SJCRH30 (cell line): ENCODE measurements around the gene SYNE2. TPM values are rescaled to one million over a fixed set of nuclear protein-coding genes. Genes with fewer than 3 reads are reported as not detected.

Experiments
- DNase-seq, 2 experiments: peaks; one replicate each; pipeline ENCODE4 v3.0.0-alpha.2; 2015 to 2020
- H3K27ac ChIP-seq: fragments of 250-450 bp; sonication (Bioruptor Pico); 2 replicates; pipeline ENCODE4 v1.5.1; 2020; ENCODE audit warnings: mild to moderate bottlenecking, moderate library complexity
- H3K27me3 ChIP-seq: fragments of 250-450 bp; sonication (Bioruptor Pico); 2 replicates; pipeline ENCODE4 v1.5.1; 2020; ENCODE audit warnings: mild to moderate bottlenecking, moderate library complexity
- H3K36me3 ChIP-seq: fragments of 250-450 bp; sonication (Bioruptor Pico); 2 replicates; pipeline ENCODE4 v1.5.1; 2020; ENCODE audit warnings: mild to moderate bottlenecking, moderate library complexity
- H3K4me1 ChIP-seq: fragments of 250-450 bp; sonication (Bioruptor Pico); 2 replicates; pipeline ENCODE4 v1.5.1; 2020; ENCODE audit warnings: mild to moderate bottlenecking, moderate library complexity
- H3K4me3 ChIP-seq: fragments of 250-450 bp; sonication (Bioruptor Pico); 2 replicates; pipeline ENCODE4 v1.5.1; 2020; ENCODE audit warnings: mild to moderate bottlenecking, moderate library complexity
- H3K9me3 ChIP-seq: fragments of 250-450 bp; sonication (Bioruptor Pico); replicated peaks from 2 replicates; pipeline ENCODE4 v1.5.1; 2020; ENCODE audit warnings: mild to moderate bottlenecking, moderate library complexity
- total RNA-seq: library from RNA; depleted of rRNA; stranded (reverse); fragments of >200 nt; shearing (Covaris generic); gene quantifications from 2 replicates; pipeline ENCODE4 v1.2.3, GENCODE V29; 2014

SYNE2 gene
- total RNA-seq, 1 experiment from 2014 or later = 48.2 TPM

GRCh38 chr14:63951429-63951828 lies 98.6 kb downstream of the SYNE2 start:
- H3K36me3 ChIP-seq = peaks cover 16% of the 10 kb centered on the region
- no peaks in the 10 kb centered on the region for H3K9me3 ChIP-seq
- H3K27ac ChIP-seq = no peak overlapping the region
- no peak overlapping the region for H3K4me3 ChIP-seq
- DNase-seq = no peak
- H3K27me3 ChIP-seq = no peaks in the 10 kb centered on the region
- H3K4me1 ChIP-seq = no peaks in the 10 kb centered on the region

GRCh38 chr14:63952053-63952932 lies 99.5 kb downstream of the SYNE2 start:
- H3K4me3 ChIP-seq = no peak overlapping the region
- H3K27me3 ChIP-seq = no peaks in the 10 kb centered on the region
- no peak overlapping the region for H3K27ac ChIP-seq
- peaks cover 16% of the 10 kb centered on the region for H3K36me3 ChIP-seq
- no peaks in the 10 kb centered on the region for H3K4me1 ChIP-seq
- DNase-seq = no peak
- no peaks in the 10 kb centered on the region for H3K9me3 ChIP-seq

- Histone ChIP-seq H3K27me3 (no peaks in the 10 kb centered on the region), H3K27ac (no peak overlapping the region), H3K4me1 (no peaks in the 10 kb centered on the region), H3K9me3 (no peaks in the 10 kb centered on the region), H3K4me3 (no peak overlapping the region), H3K36me3 (peaks cover 16% of the 10 kb centered on the region)
- DNase-seq = no peak
Observed at GRCh38 chr14:63952933-63953437, 100.2 kb downstream of the SYNE2 start.

DNA sequence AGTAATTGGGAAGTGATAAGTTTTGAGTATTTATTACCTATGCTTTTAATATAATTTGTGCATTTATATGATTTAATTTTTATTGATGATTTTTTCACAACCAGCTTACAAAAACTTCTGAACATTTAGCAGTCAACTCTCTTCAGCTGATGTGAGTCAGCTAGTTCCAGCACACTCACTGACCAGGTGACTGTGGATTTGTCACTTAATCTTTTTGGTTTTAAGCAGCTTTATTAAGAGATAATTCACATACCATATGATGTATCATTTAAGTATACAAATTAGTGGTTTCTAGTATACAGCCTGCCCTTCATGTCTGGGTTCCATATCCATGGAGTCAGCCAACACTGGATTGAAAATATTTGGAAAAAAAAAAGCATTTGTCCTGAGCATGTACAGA lies 103.5 kb downstream of the SYNE2 start:
- Histone ChIP-seq H3K27me3 (no peaks in the 10 kb centered on the region), H3K9me3 (no peaks in the 10 kb centered on the region), H3K4me3 (no peak overlapping the region), H3K4me1 (no peaks in the 10 kb centered on the region), H3K36me3 (peaks cover 16% of the 10 kb centered on the region), H3K27ac (no peak overlapping the region)
- DNase-seq = no peak

DNA sequence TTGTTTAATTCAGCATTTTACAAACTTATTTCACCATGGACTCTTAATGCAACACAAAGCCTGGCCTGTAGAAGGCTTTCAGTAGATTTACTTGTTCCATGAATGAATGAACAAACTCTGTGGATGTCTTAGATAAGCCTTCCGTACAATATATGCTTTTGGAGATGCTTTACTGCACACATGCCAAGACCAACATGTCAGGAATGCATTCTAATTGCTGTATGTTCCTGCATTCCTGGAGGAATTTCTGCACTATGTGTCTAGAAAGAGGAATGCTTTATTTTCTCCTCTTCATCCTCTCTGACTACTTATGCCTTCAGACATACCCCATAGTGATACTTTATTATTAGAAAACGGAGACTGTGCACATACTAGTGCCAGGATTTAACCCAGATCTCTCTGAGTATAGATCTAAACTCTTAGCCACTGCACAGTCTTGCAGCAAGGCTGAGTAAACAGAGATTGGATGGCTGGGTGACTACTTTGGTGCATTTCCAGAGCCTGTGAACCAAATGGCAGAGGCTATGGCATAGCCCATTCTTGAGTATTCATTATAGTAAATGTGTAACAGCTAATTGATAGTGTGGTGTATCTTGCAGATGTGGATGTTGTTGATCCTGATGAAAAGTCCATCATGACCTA lies 108.2 kb downstream of the SYNE2 start:
- H3K36me3 ChIP-seq = peaks cover 8% of the 10 kb centered on the region
- H3K27me3 ChIP-seq = no peaks in the 10 kb centered on the region
- H3K27ac ChIP-seq = no peak overlapping the region
- H3K4me1 ChIP-seq = peaks cover 12% of the 10 kb centered on the region
- no peak for DNase-seq
- no peak overlapping the region for H3K4me3 ChIP-seq
- no peaks in the 10 kb centered on the region for H3K9me3 ChIP-seq

DNA sequence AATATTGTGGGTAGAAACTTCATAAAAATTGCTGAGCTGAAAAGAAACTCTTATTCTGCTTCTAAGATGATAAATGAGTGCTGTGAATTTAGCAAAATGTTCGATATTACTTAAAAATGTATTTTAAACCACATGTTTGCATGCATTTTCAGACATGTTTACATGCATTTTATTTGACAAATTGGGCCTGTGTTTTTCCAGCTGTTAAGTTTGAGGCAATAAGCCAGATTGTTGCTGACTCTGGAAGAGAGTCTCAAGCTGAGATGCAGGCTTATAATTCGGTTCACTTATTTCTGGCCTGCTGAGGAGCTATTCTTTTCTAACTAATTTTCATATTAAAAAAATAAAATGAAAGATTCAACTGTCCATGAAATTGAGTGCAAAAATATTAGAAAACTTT lies 110.1 kb downstream of the SYNE2 start:
- Histone ChIP-seq H3K4me3 (no peak overlapping the region), H3K36me3 (peaks cover 11% of the 10 kb centered on the region), H3K4me1 (peaks cover 12% of the 10 kb centered on the region), H3K27ac (peak overlapping the region; percentile 15; the same call in 1 of the 2 replicates), H3K9me3 (no peaks in the 10 kb centered on the region), H3K27me3 (no peaks in the 10 kb centered on the region)
- peak in 1 of 2 experiments; percentile 24 for DNase-seq

DNA sequence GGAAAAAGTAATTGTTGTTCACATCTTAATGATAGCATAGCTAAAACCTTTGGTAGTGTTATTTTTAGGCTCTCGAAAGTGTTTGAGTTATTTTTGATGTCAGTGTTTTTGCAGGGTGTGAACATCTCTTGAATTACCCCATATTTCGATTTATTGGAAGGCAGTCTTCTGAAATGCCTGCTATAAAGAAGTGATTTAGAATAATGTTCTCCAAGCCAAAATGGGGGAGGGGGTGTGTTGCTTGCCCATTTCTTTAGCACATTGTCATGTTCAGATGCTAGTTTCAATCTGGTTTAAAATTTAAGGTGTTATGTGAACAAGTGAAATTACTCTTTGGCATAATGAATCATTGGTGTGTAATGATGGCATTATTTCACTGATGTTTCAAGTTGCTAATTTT lies 110.6 kb downstream of the SYNE2 start:
- peaks cover 12% of the 10 kb centered on the region for H3K4me1 ChIP-seq
- no peak overlapping the region for H3K27ac ChIP-seq
- DNase-seq = no peak
- peaks cover 11% of the 10 kb centered on the region for H3K36me3 ChIP-seq
- no peaks in the 10 kb centered on the region for H3K9me3 ChIP-seq
- no peaks in the 10 kb centered on the region for H3K27me3 ChIP-seq
- no peak overlapping the region for H3K4me3 ChIP-seq

GRCh38 chr14:63964113-63964512 lies 111.3 kb downstream of the SYNE2 start:
- no peak for DNase-seq
- H3K4me3 ChIP-seq = no peak overlapping the region
- H3K27ac ChIP-seq = no peak overlapping the region
- peaks cover 13% of the 10 kb centered on the region for H3K36me3 ChIP-seq
- no peaks in the 10 kb centered on the region for H3K27me3 ChIP-seq
- H3K9me3 ChIP-seq = no peaks in the 10 kb centered on the region
- H3K4me1 ChIP-seq = peaks cover 12% of the 10 kb centered on the region

DNA sequence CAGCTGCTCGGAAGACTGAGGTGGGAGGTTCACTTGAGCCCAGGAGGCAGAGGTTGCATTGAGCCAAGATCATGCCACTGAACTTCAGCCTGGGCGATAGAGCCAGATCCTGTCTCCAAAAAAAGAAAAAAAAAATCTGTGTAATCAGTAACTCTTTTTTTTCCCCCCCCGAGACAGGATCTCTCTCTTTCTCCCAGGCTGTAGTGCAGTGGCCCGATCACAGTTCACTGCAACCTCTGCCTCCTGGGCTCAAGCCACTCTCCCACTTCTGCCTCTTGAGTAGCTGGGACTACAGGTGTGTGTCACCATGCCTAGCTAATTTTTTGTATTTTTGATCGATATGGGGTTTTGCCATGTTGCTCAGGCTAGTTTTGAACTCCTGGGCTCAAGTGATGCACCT lies 113.6 kb downstream of the SYNE2 start:
- DNase-seq = no peak
- Histone ChIP-seq H3K9me3 (no peaks in the 10 kb centered on the region), H3K27ac (no peak overlapping the region), H3K36me3 (peaks cover 17% of the 10 kb centered on the region), H3K4me3 (no peak overlapping the region), H3K27me3 (no peaks in the 10 kb centered on the region), H3K4me1 (peaks cover 12% of the 10 kb centered on the region)

DNA sequence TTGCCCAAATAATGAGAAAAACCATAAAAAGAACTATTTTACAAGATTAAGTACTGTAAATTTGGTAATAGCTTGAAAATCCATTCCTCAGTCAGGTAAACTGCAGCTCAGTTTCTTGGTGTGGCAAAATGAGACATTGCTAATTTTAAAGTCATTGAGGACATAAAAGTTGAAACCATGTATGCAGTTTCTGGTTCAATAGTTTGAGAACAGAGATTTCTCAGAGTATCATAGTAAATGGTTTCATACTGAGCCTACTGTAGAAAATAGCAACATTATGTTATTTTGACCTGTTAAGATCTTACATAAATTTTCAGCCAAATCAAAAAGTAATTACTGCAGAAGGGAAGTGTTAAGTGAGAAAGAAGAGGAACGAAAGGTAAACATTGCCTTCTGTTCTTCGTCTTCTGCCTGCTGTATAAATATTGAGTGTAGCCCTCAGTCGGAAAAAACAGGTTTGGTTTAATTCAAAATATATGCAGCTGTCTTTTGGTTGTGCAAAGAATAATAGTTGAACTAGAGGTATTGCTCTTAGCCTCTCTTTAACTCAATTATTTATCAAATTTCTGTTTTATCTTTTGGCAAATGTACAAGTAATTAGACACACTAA lies 119.6 kb downstream of the SYNE2 start:
- Histone ChIP-seq H3K36me3 (peaks cover 9% of the 10 kb centered on the region), H3K27ac (no peak overlapping the region), H3K27me3 (no peaks in the 10 kb centered on the region), H3K4me3 (no peak overlapping the region), H3K4me1 (no peaks in the 10 kb centered on the region), H3K9me3 (no peaks in the 10 kb centered on the region)
- no peak for DNase-seq

- no peaks in the 10 kb centered on the region for H3K9me3 ChIP-seq
- no peak overlapping the region for H3K4me3 ChIP-seq
- peaks cover 7% of the 10 kb centered on the region for H3K36me3 ChIP-seq
- no peak overlapping the region for H3K27ac ChIP-seq
- no peaks in the 10 kb centered on the region for H3K4me1 ChIP-seq
- H3K27me3 ChIP-seq = no peaks in the 10 kb centered on the region
- no peak for DNase-seq
Observed at GRCh38 chr14:63974176-63974575, 121.4 kb downstream of the SYNE2 start.

DNA sequence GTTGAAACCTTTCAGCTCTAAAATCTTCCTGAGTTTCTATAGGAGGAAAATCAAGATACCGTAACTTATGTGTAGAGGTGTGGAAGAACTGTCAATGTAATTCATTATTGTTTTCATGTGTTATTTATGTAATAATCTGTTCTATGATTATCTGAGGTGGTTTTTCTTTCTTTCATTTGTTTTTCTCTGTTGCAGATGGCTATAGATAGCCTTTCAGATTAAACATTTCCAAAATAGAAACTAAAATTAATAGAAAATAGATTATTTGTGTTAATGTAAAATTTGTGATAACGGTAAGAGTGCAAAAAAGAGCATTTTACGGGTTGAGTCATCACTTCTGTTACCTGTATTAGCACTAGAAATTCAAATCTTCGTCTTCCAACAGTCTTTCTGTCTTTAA lies 128.8 kb downstream of the SYNE2 start:
- no peaks in the 10 kb centered on the region; the same call in 1 of the 2 replicates for H3K9me3 ChIP-seq
- no peaks in the 10 kb centered on the region for H3K27me3 ChIP-seq
- peaks cover 14% of the 10 kb centered on the region for H3K36me3 ChIP-seq
- H3K27ac ChIP-seq = no peak overlapping the region
- H3K4me1 ChIP-seq = no peaks in the 10 kb centered on the region
- no peak overlapping the region for H3K4me3 ChIP-seq
- no peak for DNase-seq

GRCh38 chr14:63982156-63982555 lies 129.4 kb downstream of the SYNE2 start:
- no peak for DNase-seq
- Histone ChIP-seq H3K9me3 (no peaks in the 10 kb centered on the region; the same call in 1 of the 2 replicates), H3K4me1 (no peaks in the 10 kb centered on the region), H3K4me3 (no peak overlapping the region), H3K27me3 (no peaks in the 10 kb centered on the region), H3K27ac (no peak overlapping the region), H3K36me3 (peaks cover 16% of the 10 kb centered on the region)

GRCh38 chr14:63982629-63983028 lies 129.8 kb downstream of the SYNE2 start:
- DNase-seq = no peak
- no peaks in the 10 kb centered on the region; the same call in 1 of the 2 replicates for H3K9me3 ChIP-seq
- no peaks in the 10 kb centered on the region for H3K27me3 ChIP-seq
- H3K27ac ChIP-seq = no peak overlapping the region
- no peak overlapping the region for H3K4me3 ChIP-seq
- H3K4me1 ChIP-seq = no peaks in the 10 kb centered on the region
- peaks cover 16% of the 10 kb centered on the region for H3K36me3 ChIP-seq
